GM12878 (cell line): ENCODE data around the gene OVCA2. TPM values are rescaled to one million over a fixed set of nuclear protein-coding genes. Genes with fewer than 3 reads are reported as not detected.

Experiments used
- ATAC-seq: fragments of 200-7000 bp; cut with Tn5 transposase; 3 replicates; pipeline ENCODE4 v1.9.1; 2020; ENCODE audit warnings: mild to moderate bottlenecking, moderate library complexity
- BruUV-seq: library from RNA; stranded (reverse); fragments of 400-500 nt; replicated peaks from 2 replicates; lab custom pipeline; 2021; lab: Mats Ljungman, UMichigan
- CTCF ChIA-PET: fragments of 300-600 bp; sonication (Branson Sonifier 250); formaldehyde crosslinking; extraction: SDS; loops from one replicate; lab custom pipeline; 2021; ENCODE audit warnings: inconsistent platforms; lab: Yijun Ruan, JAX
- POLR2A ChIA-PET: fragments of 350-600 bp; formaldehyde crosslinking; extraction: SDS; loops from one replicate; lab custom pipeline; 2021; ENCODE audit warnings: inconsistent platforms; lab: Charles Lee
- RAD21 ChIA-PET: fragments of 300-600 bp; sonication (Branson Sonifier 250); formaldehyde crosslinking; loops from one replicate; lab custom pipeline; 2023; ENCODE audit warnings: antibody characterized with exemption; ENCODE audit not compliant: unreplicated experiment; lab: Charles Lee
- SMC1A ChIA-PET: fragments of 300-600 bp; sonication (Branson Sonifier 250); formaldehyde crosslinking; loops from one replicate; lab custom pipeline; 2023; ENCODE audit not compliant: unreplicated experiment, uncharacterized antibody; lab: Charles Lee
- DNase-seq: peaks from one replicate; pipeline ENCODE4 v3.0.0-alpha.2; 2011; ENCODE audit warnings: low read depth, low spot score
- FAIRE-seq: peaks from 3 replicates; lab custom pipeline; 2011; peaks lifted over from hg19 to GRCh38; lab: Jason Lieb, UNC
- H2AFZ ChIP-seq: 2 replicates; pipeline ENCODE4 v1.6.0; 2011; ENCODE audit warnings: low read depth, low read length, control low read depth; ENCODE audit not compliant: control insufficient read depth
- H3K27ac ChIP-seq: 2 replicates; pipeline ENCODE4 v1.5.1; 2011; ENCODE audit warnings: control low read depth; ENCODE audit not compliant: control insufficient read depth, insufficient read depth
- H3K27me3 ChIP-seq, 2 experiments: replicated peaks in 1 of 2; 2 replicates each; pipeline versions ENCODE4 v1.6.0 to v1.6.1; 2011; ENCODE audit warnings: low read length in 1 of 2; ENCODE audit not compliant: control insufficient read depth in 2 of 2, insufficient read depth in 2 of 2
- H3K36me3 ChIP-seq, 2 experiments: 2 replicates each; pipeline ENCODE4 v1.5.1; 2011; ENCODE audit warnings: low read length in 1 of 2; ENCODE audit not compliant: control insufficient read depth in 2 of 2, insufficient read depth in 2 of 2
- H3K4me1 ChIP-seq: 2 replicates; pipeline ENCODE4 v1.6.1; 2011; ENCODE audit warnings: mild to moderate bottlenecking, low read length, moderate library complexity, mixed read lengths; ENCODE audit not compliant: control insufficient read depth, insufficient read depth
- H3K4me2 ChIP-seq: 2 replicates; pipeline ENCODE4 v1.6.0; 2011; ENCODE audit warnings: control low read depth; ENCODE audit not compliant: control insufficient read depth, insufficient read depth
- H3K4me3 ChIP-seq: fragments of 200-600 bp; sonication (generic); 2 replicates; pipeline ENCODE4 v1.5.1; 2016
- H3K79me2 ChIP-seq: 2 replicates; pipeline ENCODE4 v1.6.0; 2011; ENCODE audit warnings: low read length; ENCODE audit not compliant: control insufficient read depth, insufficient read depth
- H3K9ac ChIP-seq: 2 replicates; pipeline ENCODE4 v1.8.0; 2011; ENCODE audit warnings: low read length, control low read depth, mixed read lengths; ENCODE audit not compliant: control insufficient read depth, insufficient read depth
- H3K9me3 ChIP-seq: replicated peaks from 3 replicates; pipeline ENCODE4 v1.5.1; 2011; ENCODE audit warnings: mild to moderate bottlenecking, low read length; ENCODE audit not compliant: control insufficient read depth, insufficient read depth
- H4K20me1 ChIP-seq: 2 replicates; pipeline ENCODE4 v1.6.0; 2011; ENCODE audit not compliant: control insufficient read depth, insufficient read depth
- CBFB ChIP-seq: IDR thresholded peaks from 2 replicates; pipeline ENCODE4 v1.6.1; 2016; ENCODE audit warnings: antibody characterized with exemption, low read depth
- MTA2 ChIP-seq: fragments of 450-650 bp; IDR thresholded peaks from 2 replicates; pipeline ENCODE4 v1.6.1; 2016; ENCODE audit warnings: low read depth, mild to moderate bottlenecking, moderate library complexity
- POLR2AphosphoS2 ChIP-seq: IDR thresholded peaks from 2 replicates; pipeline ENCODE4 v1.6.1; 2011; ENCODE audit warnings: low read depth, mild to moderate bottlenecking, low read length, improper control_type of control experiment, moderate library complexity
- YBX1 ChIP-seq: fragments of 450-650 bp; IDR thresholded peaks from 2 replicates; pipeline ENCODE4 v1.6.1; 2016; ENCODE audit warnings: antibody characterized with exemption
- ZNF24 ChIP-seq: fragments of 450-650 bp; IDR thresholded peaks from 2 replicates; pipeline ENCODE4 v1.6.1; 2017; ENCODE audit warnings: antibody characterized with exemption, mild to moderate bottlenecking
- ZSCAN29 ChIP-seq: fragments of 450-650 bp; IDR thresholded peaks from 2 replicates; pipeline ENCODE4 v1.6.1; 2017; ENCODE audit warnings: mild to moderate bottlenecking, moderate library complexity
- WGBS: methylation state at CpG from one replicate; pipeline ENCODE4 v1.1.6; 2016; ENCODE audit warnings: low lambda C conversion rate; ENCODE audit not compliant: insufficient replicate concordance, insufficient coverage; ENCODE audit errors: missing lambda C conversion rate; 5-methylcytosine and 5-hydroxymethylcytosine counted together
- in situ Hi-C: fragments of 300-500 bp; cut with MboI; formaldehyde crosslinking; loops from 9 replicates; pipeline ENCODE4 v1.14.3; 2018; ENCODE audit warnings: mixed read lengths
- intact Hi-C: fragments of 100-400 bp; cut with micrococcal nuclease; formaldehyde crosslinking; loops from one replicate; pipeline ENCODE4 v1.14.2; 2022; ENCODE audit not compliant: unreplicated experiment
- polyA plus RNA-seq, 11 experiments: library from polyadenylated mRNA; depleted of rRNA in 4 of 11; unstranded in 6 of 11; stranded (reverse) in 5 of 11; fragments of >200 nt; fragmentation: Nextera tagmentation in 4 of 11; fragmentation: Illumina TruSeq in 1 of 11; extraction: Ambion mirVana in 4 of 11; extraction: Trizol in 1 of 11; gene quantifications; 1 replicate in 1 of 11; 2 replicates in 10 of 11; pipeline versions ENCODE4 v1.2.1 to v1.2.3, GENCODE V29; 2011 to 2016; ENCODE audit warnings: inconsistent platforms in 2 of 11, missing spikeins in 2 of 11, low read depth in 1 of 11
- total RNA-seq, 4 experiments: library from RNA; depleted of rRNA in 3 of 4; stranded (reverse); fragments of >200 nt in 3 of 4; fragmentation: Illumina TruSeq in 1 of 4; extraction: Trizol in 1 of 4; gene quantifications; 2 replicates each; pipeline versions ENCODE4 v1.2.1 to v1.2.3, GENCODE V29; 2013 to 2021
- TF ChIP-seq, protein P1 (sequence below): fragments of 450-650 bp; IDR thresholded peaks from 2 replicates; pipeline ENCODE4 v1.6.1; 2017; ENCODE audit warnings: borderline replicate concordance
- TF ChIP-seq, protein P2 (sequence below): fragments of 450-650 bp; IDR thresholded peaks from 2 replicates; pipeline ENCODE4 v1.6.1; 2017; ENCODE audit warnings: mild to moderate bottlenecking, moderate library complexity
- TF ChIP-seq, protein P3 (sequence below): fragments of 450-650 bp; formaldehyde crosslinking; IDR thresholded peaks from 2 replicates; pipeline ENCODE4 v1.4.0; 2022; ENCODE audit warnings: mild to moderate bottlenecking, moderate library complexity
- TF ChIP-seq, protein P4 (sequence below): fragments of 450-650 bp; IDR thresholded peaks from 2 replicates; pipeline ENCODE4 v1.6.1; 2017; ENCODE audit warnings: low read depth, mild to moderate bottlenecking, moderate library complexity

The OVCA2 gene
- total and polyA plus RNA-seq, 10 of the 15 experiments (the other 5 are each of a cell fraction or from before 2014, with no cell fraction given) = 6.1 to 75.3 (median 40.7) TPM

DNA sequence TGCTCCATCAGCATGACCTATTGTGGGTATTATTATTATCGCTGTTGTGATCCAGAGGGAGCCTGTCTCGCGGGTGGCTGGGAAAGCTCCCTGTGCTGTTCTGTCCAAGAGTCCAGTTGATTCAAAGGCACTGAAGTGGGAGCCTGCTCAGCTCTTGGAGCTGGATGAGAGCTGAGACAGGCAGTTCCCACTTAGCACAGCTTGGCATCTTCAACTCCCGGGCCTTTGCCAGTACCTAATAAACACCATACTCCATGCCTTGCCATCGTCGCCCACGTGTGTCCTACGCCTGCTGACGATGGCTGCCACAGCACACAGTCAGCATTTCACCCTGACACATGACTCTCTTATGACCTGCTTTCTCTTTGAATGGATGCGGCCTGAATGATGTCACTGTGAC lies 49.3 kb upstream of the OVCA2 start:
- no TSS peak for BruUV-seq
- ChIA-PET CTCF (no interaction called here), RAD21 (no interaction called here)
- TF ChIP-seq ZNF24 (no peak), MTA2 (no peak), CBFB (no peak), POLR2AphosphoS2 (no peak), YBX1 (no peak), ZSCAN29 (no peak)
- TF ChIP-seq, protein P1, sequence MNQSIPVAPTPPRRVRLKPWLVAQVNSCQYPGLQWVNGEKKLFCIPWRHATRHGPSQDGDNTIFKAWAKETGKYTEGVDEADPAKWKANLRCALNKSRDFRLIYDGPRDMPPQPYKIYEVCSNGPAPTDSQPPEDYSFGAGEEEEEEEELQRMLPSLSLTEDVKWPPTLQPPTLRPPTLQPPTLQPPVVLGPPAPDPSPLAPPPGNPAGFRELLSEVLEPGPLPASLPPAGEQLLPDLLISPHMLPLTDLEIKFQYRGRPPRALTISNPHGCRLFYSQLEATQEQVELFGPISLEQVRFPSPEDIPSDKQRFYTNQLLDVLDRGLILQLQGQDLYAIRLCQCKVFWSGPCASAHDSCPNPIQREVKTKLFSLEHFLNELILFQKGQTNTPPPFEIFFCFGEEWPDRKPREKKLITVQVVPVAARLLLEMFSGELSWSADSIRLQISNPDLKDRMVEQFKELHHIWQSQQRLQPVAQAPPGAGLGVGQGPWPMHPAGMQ = no peak
- TF ChIP-seq, protein P2, sequence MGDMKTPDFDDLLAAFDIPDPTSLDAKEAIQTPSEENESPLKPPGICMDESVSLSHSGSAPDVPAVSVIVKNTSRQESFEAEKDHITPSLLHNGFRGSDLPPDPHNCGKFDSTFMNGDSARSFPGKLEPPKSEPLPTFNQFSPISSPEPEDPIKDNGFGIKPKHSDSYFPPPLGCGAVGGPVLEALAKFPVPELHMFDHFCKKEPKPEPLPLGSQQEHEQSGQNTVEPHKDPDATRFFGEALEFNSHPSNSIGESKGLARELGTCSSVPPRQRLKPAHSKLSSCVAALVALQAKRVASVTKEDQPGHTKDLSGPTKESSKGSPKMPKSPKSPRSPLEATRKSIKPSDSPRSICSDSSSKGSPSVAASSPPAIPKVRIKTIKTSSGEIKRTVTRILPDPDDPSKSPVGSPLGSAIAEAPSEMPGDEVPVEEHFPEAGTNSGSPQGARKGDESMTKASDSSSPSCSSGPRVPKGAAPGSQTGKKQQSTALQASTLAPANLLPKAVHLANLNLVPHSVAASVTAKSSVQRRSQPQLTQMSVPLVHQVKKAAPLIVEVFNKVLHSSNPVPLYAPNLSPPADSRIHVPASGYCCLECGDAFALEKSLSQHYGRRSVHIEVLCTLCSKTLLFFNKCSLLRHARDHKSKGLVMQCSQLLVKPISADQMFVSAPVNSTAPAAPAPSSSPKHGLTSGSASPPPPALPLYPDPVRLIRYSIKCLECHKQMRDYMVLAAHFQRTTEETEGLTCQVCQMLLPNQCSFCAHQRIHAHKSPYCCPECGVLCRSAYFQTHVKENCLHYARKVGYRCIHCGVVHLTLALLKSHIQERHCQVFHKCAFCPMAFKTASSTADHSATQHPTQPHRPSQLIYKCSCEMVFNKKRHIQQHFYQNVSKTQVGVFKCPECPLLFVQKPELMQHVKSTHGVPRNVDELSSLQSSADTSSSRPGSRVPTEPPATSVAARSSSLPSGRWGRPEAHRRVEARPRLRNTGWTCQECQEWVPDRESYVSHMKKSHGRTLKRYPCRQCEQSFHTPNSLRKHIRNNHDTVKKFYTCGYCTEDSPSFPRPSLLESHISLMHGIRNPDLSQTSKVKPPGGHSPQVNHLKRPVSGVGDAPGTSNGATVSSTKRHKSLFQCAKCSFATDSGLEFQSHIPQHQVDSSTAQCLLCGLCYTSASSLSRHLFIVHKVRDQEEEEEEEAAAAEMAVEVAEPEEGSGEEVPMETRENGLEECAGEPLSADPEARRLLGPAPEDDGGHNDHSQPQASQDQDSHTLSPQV = no peak
- TF ChIP-seq, protein P3, sequence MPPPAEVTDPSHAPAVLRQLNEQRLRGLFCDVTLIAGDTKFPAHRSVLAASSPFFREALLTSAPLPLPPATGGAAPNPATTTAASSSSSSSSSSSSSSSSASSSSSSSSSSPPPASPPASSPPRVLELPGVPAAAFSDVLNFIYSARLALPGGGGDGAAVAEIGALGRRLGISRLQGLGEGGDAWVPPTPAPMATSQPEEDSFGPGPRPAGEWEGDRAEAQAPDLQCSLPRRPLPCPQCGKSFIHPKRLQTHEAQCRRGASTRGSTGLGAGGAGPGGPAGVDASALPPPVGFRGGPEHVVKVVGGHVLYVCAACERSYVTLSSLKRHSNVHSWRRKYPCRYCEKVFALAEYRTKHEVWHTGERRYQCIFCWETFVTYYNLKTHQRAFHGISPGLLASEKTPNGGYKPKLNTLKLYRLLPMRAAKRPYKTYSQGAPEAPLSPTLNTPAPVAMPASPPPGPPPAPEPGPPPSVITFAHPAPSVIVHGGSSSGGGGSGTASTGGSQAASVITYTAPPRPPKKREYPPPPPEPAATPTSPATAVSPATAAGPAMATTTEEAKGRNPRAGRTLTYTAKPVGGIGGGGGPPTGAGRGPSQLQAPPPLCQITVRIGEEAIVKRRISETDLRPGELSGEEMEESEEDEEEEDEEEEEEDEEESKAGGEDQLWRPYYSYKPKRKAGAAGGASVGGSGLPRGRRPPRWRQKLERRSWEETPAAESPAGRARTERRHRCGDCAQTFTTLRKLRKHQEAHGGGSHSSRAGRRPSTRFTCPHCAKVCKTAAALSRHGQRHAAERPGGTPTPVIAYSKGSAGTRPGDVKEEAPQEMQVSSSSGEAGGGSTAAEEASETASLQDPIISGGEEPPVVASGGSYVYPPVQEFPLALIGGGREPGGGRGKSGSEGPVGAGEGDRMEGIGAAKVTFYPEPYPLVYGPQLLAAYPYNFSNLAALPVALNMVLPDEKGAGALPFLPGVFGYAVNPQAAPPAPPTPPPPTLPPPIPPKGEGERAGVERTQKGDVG (CRISPR knock-in tag) = no peak
- TF ChIP-seq, protein P4, sequence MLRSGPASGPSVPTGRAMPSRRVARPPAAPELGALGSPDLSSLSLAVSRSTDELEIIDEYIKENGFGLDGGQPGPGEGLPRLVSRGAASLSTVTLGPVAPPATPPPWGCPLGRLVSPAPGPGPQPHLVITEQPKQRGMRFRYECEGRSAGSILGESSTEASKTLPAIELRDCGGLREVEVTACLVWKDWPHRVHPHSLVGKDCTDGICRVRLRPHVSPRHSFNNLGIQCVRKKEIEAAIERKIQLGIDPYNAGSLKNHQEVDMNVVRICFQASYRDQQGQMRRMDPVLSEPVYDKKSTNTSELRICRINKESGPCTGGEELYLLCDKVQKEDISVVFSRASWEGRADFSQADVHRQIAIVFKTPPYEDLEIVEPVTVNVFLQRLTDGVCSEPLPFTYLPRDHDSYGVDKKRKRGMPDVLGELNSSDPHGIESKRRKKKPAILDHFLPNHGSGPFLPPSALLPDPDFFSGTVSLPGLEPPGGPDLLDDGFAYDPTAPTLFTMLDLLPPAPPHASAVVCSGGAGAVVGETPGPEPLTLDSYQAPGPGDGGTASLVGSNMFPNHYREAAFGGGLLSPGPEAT = no peak

More for the DNA sequence above, 49.3 kb upstream of the OVCA2 start:
- Histone ChIP-seq H3K4me3 (no peak overlapping the region), H3K79me2 (no peaks in the 10 kb centered on the region), H3K4me1 (no peaks in the 10 kb centered on the region), H2AFZ (no peak overlapping the region), H3K9ac (no peak overlapping the region), H3K27me3 (peaks cover 0 to 3% of the 10 kb centered on the region in 2 experiments; a peak in 3 of 4 replicates), H3K27ac (no peak overlapping the region), H3K4me2 (no peak overlapping the region), H4K20me1 (no peaks in the 10 kb centered on the region), H3K9me3 (no peaks in the 10 kb centered on the region), H3K36me3 (no peaks in the 10 kb centered on the region)
- POLR2A ChIA-PET = no interaction called here
- WGBS = 77% methylated on average over 10 of the region's 10 CpGs
- SMC1A ChIA-PET = no interaction called here
- ATAC-seq (no peak), DNase-seq (no peak), FAIRE-seq (no peak)
- intact Hi-C loops = no loop called here
- in situ Hi-C loops = no loop called here
